Fibroblast of the aortic adventitia (primary cell): ENCODE results near the gene MUC3A. TPM values are rescaled to one million over a fixed set of nuclear protein-coding genes. Genes with fewer than 3 reads are reported as not detected.
"Not testable (repeated sequence)": the region's sequence is repeated elsewhere in the genome, so short reads cannot be mapped to it uniquely, and the experiment has no call there.

Source experiments
- DNase-seq: peaks from one replicate; pipeline ENCODE4 v3.0.0-alpha.2; 2010; ENCODE audit warnings: low read depth
- H3K4me3 ChIP-seq: 2 replicates; pipeline ENCODE4 v1.5.1; 2011; ENCODE audit warnings: low read depth, mild to moderate bottlenecking, control low read depth, low read length, moderate library complexity
- total RNA-seq: library from RNA; depleted of rRNA; stranded (reverse); fragments of >200 nt; gene quantifications from 2 replicates; pipeline ENCODE4 v1.2.3, GENCODE V29; 2012; ENCODE audit warnings: low replicate concordance
- TF ChIP-seq, protein P1 (sequence below): IDR thresholded peaks from 2 replicates; pipeline ENCODE4 v1.5.1; 2011; ENCODE audit warnings: mild to moderate bottlenecking, low read length, control low read depth, inconsistent platforms; ENCODE audit not compliant: insufficient read depth

The MUC3A gene
- total RNA-seq, 1 donor, result not detected

DNA sequence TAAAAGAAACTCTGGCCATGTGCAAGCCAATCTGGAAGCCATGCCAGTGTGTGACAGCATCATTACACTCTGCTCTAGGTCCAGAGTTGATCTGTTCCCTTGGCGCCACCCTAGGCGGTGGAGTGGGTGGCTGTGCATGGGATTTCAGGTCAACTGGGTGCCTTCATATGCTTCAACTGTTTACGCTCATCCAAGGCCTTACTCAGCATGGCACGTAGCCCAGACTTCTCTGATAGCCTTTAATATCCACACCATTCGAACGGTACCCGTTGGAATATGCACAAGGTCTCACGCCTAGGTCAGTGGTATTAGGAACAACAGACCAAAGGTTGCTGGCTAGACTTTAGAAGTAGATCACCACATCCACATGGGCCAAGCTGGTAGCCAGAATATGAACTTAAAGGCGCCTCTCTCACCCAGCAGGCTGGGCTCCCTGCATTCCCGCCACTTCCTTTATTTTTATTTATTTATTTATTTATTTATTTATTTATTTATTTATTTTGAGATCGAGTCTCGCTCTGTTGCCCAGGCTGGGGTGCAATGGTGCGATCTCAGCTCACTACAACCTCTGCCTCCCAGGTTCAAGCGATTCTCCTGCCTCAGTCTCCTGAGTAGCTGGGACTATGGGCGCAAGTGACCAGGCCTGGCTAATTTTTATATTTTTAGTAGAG is 35.0 kb upstream of the MUC3A start:
- no peak for DNase-seq
- TF ChIP-seq, protein P1, sequence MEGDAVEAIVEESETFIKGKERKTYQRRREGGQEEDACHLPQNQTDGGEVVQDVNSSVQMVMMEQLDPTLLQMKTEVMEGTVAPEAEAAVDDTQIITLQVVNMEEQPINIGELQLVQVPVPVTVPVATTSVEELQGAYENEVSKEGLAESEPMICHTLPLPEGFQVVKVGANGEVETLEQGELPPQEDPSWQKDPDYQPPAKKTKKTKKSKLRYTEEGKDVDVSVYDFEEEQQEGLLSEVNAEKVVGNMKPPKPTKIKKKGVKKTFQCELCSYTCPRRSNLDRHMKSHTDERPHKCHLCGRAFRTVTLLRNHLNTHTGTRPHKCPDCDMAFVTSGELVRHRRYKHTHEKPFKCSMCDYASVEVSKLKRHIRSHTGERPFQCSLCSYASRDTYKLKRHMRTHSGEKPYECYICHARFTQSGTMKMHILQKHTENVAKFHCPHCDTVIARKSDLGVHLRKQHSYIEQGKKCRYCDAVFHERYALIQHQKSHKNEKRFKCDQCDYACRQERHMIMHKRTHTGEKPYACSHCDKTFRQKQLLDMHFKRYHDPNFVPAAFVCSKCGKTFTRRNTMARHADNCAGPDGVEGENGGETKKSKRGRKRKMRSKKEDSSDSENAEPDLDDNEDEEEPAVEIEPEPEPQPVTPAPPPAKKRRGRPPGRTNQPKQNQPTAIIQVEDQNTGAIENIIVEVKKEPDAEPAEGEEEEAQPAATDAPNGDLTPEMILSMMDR, result no peak
- H3K4me3 ChIP-seq, result no peak overlapping the region

DNA sequence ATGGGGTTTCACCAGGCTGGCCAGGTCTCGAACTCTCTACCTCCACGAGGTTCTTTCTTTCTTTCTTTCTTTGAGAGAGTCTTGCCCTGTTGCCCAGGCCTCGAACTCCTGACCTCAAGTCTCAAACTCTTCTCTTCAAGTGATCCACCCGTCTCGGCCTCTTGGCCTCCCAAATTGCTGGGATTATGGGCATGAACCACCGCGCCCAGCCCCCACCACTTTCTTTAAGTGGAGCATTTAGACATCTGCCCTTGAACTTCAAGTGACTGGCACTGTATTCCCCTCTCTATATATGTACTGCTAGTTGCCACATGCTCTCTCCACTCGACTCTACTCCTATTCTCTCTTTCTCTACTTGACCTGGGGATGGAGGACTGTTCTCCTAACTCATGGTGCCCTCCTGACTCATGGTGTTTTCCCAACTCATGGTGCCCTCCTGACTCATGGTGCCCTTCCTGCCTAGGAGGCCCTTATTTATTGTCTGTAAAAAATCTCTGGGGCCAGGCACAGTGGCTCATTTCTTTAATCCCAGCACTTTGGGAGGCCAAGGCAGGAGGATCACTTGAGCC is 34.4 kb upstream of the MUC3A start:
- no peak for DNase-seq
- TF ChIP-seq, protein P1, result no peak
- no peak overlapping the region for H3K4me3 ChIP-seq

DNA sequence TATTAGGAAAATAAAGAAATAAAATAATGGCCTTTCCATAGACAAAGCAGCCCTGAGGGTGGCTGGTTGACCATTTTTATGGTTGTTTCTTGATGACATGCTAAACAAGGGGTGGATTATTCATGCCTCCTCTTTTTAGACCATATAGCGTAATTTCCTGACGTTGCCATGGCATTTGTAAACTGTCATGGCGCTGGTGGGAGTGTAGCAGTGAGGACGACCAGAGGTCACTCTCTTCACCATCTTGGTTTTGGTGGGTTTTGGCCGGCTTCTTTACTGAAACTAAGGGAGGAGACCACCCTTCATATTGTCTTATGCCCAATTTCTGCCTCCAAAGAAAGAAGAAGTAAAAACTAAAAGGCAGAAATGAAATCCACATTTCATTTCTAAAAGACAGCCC is 30.0 kb upstream of the MUC3A start:
- H3K4me3 ChIP-seq, DNase-seq: not testable (repeated sequence)

DNA sequence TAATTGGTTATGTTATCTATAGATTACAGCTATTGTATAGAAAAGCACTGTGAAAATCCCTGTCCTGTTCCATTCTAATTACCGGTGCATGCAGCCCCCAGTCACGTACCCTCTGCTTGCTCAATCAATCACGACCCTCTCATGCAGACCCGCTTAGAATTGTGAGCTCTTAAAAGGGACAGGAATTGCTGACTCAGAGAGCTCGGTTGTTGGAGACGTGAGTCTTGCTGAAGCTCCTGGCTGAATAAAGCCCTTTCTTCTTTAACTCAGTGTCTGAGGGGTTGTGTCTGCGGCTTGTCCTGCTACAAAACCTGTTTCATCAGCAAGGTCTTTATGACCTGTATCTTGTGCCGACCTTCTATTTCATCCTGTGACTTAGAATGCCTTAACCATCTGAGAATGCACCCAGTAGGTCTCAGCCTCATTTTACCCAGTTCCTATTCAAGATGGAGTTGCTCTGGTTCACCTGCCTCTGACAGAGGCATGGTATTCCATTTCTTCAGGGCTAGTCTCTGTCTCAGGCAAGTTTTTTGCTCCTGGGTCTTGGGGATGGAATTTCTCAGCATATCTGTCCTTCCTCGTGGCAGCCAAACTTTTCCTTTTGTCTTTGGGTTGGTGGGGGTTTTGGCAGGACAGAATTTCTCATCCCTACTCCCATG is 29.4 kb upstream of the MUC3A start:
- not testable (repeated sequence) for H3K4me3 ChIP-seq, DNase-seq

DNA sequence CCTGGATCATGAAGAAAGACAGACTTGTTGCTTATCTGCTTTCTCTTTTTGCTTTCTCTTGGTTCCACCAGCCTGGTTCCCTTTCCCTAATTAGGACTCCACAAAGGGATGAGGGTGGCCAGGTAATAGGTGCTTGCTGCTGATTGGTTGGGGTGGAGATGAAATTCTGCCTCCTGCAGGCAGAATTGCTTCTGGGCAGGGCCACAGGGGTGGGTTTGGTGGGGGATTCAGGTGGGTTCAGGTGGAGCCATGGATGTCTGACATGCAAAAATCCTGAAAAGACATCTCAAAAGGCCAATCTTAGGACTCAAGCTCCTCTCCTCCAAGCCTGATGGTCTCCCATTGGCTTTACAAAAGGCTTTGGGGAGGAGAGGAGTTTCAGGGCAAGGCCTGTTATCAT is 28.3 kb upstream of the MUC3A start:
- no peak overlapping the region for H3K4me3 ChIP-seq
- TF ChIP-seq, protein P1, result no peak

DNA sequence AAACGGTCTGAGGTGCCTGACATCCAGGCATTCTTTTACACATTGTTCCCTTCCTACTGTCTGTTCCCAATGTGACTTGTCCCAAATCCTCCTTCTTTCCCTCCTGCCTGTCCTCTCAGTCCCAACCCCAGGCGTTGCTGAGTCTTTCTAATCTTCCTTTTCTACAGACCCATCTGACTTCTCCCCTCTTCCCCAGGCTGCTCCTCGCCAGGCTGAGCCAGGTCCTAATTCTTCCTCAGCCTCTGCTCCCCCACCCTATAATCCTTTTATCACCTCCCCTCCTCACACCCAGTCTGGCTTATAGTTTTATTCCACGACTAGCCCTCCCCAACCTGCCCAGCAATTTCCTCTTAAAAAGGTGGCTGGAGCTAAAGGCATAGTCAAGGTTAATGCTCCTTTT is 25.7 kb upstream of the MUC3A start:
- not testable (repeated sequence) for H3K4me3 ChIP-seq

More for the DNA sequence above, 28.3 kb upstream of the MUC3A start:
- DNase-seq, result no peak

DNA sequence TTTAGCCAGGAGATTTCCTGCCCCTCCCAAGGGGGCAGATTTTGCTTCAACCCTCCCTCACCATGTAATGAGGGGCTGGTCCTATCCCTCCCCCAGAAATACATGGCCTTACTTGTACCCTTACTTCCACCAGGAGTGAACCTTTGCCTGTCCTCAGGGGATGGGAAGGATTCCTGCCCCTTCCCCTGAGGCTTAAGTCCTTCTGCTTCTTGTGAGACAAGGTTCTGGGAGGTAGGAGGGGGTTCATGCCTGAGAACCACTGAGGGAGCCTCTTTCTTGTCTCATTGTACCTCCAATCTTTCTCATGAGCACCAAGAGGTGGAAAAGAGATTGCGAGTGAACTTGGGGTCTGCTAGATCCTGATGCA is 19.5 kb upstream of the MUC3A start:
- H3K4me3 ChIP-seq, result no peak overlapping the region
- TF ChIP-seq, protein P1, result no peak
- DNase-seq, result no peak

More for the DNA sequence above, 25.7 kb upstream of the MUC3A start:
- not testable (repeated sequence) for DNase-seq

DNA sequence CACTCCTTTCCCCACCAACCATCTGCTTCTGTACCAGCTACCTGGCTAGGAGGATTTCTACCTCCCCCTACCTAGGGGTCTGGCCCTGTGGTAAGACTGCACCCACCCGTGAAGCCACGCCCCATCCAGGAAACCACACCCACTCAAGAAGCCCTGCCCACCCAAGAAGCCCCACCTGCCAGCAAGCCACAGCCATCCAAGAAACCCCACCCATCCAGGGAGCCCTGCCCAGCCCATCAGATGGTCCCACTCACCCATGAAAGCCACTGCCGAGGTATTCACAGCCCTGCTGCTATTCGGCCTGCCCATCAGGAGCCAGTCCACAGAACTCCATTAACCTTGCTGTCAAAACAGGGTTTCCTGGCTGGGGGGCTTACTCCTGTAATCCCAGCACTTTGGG is 15.6 kb upstream of the MUC3A start:
- no peak for DNase-seq
- TF ChIP-seq, protein P1, result no peak
- no peak overlapping the region for H3K4me3 ChIP-seq

DNA sequence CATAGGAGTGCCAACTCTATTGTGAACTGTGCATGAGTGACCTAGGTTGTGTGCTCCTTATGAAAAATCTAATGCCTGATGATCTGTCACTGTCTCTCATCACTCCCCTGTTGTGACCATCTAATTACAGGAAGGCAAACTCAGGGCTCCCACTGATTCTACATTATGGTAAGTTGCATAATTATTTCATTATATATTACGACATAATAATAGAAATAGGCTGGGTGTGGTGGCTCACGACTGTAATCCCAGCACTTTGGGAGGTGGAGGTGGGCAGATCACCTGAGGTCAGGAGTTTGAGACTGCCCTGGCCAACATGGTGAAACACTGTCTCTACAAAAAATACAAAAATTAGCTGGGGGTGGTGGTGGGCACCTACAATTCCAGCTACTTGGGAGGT is 14.0 kb upstream of the MUC3A start:
- H3K4me3 ChIP-seq, DNase-seq: not testable (repeated sequence)

DNA sequence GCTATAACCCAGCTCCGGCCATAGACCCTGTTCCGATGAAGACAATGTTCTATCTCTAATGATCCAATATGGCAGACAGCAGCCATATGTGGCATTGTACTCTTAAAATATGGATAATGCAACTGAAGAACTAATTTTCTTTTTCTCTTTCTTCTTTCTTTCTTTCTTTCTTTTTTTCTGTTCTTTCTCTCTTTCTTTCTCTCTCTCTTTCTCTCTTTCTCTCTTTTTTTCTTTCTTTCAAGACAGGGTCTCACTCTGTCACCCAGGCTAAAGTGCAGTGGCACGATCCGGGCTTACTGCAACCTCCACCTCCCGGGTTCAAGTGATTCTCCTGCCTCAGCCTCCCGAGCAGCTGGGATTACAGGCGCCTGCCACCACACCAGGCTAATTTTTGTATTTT is 13.2 kb upstream of the MUC3A start:
- not testable (repeated sequence) for DNase-seq, H3K4me3 ChIP-seq
